ENCODE data around the gene C1QTNF5.

Gene C1QTNF5

GRCh38 chr11:119373921-119374631 is 33.4 kb upstream of the C1QTNF5 start:
- peak in 53 of 58 donors; percentile 44 to 89 (median 75) for DNase-seq

DNA sequence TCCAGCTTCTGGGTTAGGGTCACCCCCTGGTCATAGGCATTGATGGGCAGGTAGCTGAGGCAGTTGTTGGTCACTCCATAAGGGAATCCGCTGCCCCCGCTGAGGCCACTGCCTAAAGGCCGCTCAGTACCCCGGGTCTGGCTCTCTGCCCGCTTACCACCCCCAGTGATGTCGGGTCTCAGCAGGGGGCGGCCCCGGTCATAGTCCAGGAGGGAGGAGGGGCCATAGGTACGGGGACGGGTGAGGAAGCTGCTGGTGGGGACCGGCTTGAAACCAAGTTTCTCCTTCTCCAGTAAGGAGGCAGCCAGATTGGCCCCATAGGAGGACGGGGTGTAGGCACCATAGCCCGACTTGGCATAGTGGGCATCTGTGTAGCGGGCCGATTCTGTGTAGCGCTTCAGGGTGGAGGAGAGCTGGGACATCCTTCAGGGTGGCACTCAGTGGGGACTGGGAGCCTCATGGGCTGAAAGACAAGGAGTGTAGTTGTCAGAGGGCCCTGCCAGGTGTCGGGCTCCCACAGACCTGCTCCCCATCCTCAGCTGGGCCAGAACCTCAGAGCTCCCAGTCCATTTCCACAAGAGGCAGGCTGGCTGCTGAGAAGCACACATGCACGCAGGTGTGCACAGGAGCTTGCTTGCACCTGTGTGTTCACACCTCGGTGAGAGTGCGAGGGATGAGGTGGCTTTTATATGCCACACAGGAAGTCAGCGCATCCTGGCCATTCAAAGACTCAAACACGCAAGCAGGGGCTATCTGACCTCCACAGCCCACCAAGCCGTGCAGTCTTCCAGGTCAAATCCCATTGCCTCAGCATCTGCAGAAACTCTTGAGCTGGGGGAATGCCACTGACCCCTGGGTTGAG is 32.6 kb upstream of the C1QTNF5 start:
- DNase-seq, result no peak

DNA sequence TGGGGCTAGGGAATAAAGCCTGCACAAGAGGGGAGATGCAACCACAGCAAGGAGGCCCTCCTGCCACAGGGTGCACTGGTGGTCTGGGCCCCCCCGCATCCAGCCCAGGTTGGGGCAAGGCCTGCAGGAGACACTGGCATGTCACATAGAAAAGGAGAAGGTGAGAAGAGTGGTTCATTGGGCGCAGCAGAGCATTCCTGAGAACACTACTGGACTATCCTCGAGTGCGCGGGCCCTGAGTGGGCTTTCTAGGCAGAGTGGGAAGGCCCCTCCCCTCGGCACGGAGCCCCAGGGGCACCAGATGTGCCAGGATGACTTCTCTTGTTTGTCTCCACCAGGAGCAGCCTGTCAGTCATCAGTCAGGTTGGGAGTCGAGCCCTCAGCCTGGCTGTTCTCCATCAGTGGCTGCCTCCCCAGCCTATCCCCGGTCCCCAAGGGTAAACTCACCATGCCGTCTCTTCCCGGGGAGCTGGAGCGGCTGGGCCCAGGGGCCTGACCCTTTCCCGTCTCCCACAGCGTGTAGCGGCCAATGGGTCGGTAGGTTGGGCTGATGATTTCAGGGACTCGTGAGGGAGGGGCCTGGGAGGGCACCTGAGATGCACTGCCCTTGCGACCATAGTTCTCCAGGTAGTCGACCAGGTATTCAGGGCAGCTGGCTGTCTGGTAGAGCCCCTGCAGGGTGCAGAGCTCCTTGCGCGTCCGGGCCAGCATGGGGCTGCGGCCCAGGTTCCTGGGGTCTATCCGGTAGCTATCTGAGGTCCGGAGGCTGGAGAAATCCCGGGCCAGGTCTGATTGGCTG is 31.8 kb upstream of the C1QTNF5 start:
- DNase-seq, result no peak

DNA sequence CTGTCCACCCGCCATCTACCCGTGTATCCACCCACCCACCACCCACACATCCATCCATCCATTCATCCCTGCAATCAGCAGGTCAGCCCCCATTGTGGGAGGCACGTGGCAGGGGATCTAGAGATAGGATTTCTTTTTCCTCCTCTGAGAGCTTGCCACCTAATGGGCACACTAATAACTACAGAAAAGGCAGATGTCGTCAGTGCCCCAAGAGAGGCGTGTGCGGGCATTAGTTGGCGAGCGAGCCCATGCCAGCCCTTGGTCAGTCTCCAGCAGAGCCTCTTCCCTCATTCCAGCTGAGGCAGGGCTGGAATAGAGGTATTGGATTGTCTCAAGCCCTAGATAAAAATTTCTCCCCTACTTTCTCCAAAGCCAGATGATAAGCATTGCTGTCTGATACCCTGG is 31.1 kb upstream of the C1QTNF5 start:
- peak in 32 of 58 donors; percentile 29 to 75 (median 48) for DNase-seq

- DNase-seq, result peak in 1 of 58 donors; percentile 17
Measured at GRCh38 chr11:119371067-119371601, 30.5 kb upstream of the C1QTNF5 start.

DNA sequence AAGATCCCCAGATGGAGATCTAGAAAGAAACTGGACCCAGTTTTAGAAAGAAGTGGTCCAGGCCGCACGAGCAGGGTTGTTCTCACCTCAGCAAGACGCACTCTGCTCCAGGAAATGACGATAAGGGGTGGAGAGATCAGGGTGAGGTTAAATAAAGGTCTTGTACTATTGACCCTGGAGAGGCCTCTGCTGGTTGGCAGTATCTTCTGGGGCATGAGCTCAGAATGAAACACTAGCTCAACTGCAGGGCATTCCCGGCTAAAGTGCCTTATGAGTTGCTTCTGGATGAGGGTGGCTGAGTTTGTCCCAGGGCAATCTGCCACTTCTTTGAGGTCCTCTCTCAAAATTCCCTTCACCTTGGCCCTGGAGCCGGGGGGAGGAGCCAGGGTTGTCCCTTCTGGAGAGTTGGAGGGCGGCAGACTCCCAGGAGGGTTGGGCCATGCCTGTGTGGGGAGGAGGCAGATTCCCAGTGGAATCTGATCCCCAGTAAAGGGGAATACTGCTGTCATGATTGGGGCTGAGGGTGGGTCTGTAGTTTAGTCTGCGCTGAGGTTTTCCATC is 29.9 kb upstream of the C1QTNF5 start:
- DNase-seq, result peak in 1 of 58 donors; percentile 45

GRCh38 chr11:119369132-119369925 is 28.6 kb upstream of the C1QTNF5 start:
- DNase-seq, result no peak

GRCh38 chr11:119368121-119369034 is 27.7 kb upstream of the C1QTNF5 start:
- DNase-seq, result peak in 12 of 58 donors; percentile 31 to 75 (median 39)

GRCh38 chr11:119367661-119368120 is 27.0 kb upstream of the C1QTNF5 start:
- peak in 5 of 58 donors; percentile 23 to 34 (median 32) for DNase-seq

DNA sequence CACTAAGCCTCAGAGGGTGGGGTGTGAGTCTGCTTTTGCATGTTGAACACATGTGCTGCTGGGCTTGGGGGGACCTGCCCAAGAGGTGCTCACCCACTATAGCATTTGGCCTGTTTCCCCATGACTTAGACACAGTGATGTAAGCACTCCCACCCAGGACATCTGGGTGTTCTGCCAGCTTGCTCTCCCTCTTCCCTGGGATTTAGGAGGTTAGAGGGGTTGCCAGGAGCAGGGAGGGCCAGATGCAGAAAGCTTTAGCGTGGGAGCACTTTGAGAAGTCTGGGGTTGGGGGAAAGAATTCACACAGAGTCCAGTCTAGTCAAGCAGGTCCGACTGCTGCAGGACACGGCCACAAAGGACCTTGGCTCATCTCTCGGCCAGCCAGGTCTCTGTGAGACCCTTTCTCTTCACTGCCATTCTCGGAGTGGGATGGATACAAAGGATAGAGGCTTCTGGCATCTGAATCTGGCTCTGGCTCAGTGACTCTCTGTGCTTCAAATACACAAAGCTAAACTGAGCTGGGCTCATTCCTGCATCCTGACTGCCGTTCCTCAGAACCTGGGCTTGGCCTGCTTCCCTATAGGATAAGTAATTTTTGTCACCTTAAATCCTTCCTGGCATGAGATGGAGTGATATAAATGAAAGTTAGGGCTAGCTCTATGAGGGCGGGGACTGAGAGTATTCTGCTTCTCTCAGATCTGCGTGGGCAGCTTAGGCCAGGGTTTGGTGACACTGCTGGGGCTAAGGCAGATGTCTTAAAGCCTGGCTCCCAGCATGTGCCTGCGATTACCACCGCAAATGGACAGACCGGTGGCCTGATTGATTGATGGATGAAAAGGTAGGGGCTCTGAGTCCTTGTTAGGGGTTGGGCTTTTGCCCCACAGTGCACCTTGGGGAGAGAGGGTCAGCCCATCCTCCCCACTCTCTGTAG is 26.3 kb upstream of the C1QTNF5 start:
- DNase-seq, result peak in 13 of 58 donors; percentile 12 to 64 (median 37)

GRCh38 chr11:119365071-119365591 is 24.4 kb upstream of the C1QTNF5 start:
- peak in 14 of 58 donors; percentile 25 to 62 (median 46) for DNase-seq

- DNase-seq, result peak in 43 of 58 donors; percentile 26 to 82 (median 51)
Measured at GRCh38 chr11:119363851-119364590, 23.3 kb upstream of the C1QTNF5 start.

DNA sequence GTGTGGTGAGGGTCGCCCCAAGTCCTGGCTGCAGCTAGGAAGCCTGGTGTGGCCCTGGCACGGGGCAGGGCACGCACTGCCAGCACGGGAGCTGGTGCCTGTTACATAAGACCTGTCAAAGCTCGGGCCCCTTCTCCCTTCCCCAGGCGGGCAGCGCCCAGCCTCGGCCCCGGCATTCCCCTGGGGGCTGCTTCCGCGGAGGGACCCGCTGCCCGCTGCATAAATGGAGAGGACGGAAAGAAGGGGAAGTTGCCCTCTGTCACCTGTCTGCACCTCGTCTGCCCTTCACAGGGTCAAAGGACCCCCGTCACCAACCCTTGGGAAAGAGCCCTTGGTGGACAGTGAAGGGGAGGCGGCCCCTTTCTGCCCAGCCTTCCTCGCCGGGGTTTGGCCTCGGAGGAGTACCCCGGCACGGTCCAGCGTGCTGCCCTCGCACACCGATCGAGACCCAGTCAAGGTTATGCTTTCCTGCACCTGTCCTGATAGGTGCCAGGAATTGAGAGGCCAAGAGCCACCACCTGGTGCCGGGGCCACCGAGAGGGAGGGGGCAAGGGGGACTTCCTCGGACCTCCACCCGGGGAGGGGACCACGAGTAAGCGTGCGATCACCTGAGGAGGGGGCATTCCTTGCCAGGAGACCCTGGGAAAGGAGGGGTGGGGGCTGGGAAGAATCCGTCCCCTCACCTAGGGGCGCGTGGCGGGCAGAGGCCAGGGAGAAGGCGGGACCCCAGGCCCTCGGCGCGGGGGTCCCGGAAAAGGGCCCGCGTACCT is 22.6 kb upstream of the C1QTNF5 start:
- peak in 3 of 58 donors; percentile 27 to 56 (median 35) for DNase-seq

GRCh38 chr11:119362741-119363080 is 22.0 kb upstream of the C1QTNF5 start:
- no peak for DNase-seq

DNA sequence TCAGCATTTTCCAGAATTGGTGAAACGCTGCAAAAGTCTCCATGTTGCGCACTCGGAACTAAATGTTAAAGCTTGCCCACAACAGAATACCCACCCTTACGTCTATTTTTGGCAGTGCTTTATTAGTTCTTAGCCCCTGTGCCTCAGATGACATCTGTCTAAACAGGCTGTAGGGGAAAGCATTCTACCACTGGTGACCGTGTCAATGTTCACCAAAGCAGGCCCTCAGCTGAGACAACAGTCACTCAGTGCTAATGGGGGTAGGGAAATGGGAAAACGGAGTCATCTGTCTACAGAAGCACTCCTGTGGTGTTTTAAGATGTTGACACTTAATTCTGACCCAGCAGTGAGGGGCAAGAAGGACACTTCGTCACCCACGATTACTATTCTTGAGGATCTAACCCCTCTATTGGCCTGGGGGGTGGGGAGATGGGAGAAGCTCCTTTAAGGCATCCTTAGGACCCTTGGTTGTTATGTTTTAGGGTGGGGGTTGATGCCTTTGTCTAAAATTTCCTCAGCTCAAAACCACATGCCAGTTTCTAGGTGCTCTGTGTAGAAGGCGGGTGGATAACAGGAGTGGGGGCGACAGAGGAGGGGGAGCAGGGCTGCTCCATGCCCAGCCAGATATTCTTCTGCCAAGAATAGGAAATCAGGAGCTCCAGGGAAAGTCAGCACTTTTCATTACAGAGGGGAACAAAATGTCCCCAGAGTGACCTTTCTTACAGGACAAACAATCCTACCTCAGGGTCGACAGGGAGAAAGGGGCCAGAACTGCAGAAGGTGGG is 21.4 kb upstream of the C1QTNF5 start:
- peak in 2 of 58 donors; percentile 26 to 44 for DNase-seq
